HTR-8/SVneo (cell line): ENCODE data around the gene ZNF831.

Experiments
- DNase-seq: peaks from one replicate; pipeline ENCODE4 v3.0.0; 2011; ENCODE audit warnings: low spot score, mixed read lengths; ENCODE audit not compliant: insufficient read length
- FAIRE-seq: peaks from 2 replicates; lab custom pipeline; 2011; peaks lifted over from hg19 to GRCh38; lab: Jason Lieb, UNC

The ZNF831 gene

GRCh38 chr20:59163631-59164530, at the start of gene ZNF831:
ZNF831 (plus strand) TSS chr20:59163821; CDS start chr20:59191020, 27,199 bp downstream.
- peak; percentile 65 for FAIRE-seq
- DNase-seq = no peak

- no peak for DNase-seq
- FAIRE-seq = no peak
Measured at GRCh38 chr20:59117526-59117925, 46.1 kb upstream of the ZNF831 start.

DNA sequence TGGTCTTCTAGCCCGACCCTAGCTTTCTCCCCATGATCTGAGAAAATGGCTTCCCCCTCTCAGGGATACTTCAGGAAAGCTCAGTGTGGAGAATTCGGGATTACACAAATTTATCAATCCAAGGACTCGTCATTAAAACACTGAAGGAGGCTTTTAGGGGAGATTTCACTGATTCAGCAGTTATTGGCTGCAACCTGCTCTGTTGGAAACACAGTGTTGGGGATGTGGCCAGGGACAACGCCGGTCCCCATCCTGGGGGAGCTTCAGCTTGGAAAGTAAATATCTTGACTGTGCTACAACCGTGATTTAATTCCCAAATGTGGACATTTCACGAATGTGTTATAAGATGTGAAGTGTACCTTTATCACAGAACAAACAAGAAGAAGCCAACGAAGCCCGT, 44.8 kb upstream of the ZNF831 start:
- peak; percentile 40 for FAIRE-seq

GRCh38 chr20:59120491-59120890, 43.1 kb upstream of the ZNF831 start:
- FAIRE-seq (no peak), DNase-seq (no peak)

More for the DNA sequence above, 44.8 kb upstream of the ZNF831 start:
- no peak for DNase-seq

GRCh38 chr20:59120919-59121318, 42.7 kb upstream of the ZNF831 start:
- no peak for DNase-seq
- peak; percentile 86 for FAIRE-seq

DNA sequence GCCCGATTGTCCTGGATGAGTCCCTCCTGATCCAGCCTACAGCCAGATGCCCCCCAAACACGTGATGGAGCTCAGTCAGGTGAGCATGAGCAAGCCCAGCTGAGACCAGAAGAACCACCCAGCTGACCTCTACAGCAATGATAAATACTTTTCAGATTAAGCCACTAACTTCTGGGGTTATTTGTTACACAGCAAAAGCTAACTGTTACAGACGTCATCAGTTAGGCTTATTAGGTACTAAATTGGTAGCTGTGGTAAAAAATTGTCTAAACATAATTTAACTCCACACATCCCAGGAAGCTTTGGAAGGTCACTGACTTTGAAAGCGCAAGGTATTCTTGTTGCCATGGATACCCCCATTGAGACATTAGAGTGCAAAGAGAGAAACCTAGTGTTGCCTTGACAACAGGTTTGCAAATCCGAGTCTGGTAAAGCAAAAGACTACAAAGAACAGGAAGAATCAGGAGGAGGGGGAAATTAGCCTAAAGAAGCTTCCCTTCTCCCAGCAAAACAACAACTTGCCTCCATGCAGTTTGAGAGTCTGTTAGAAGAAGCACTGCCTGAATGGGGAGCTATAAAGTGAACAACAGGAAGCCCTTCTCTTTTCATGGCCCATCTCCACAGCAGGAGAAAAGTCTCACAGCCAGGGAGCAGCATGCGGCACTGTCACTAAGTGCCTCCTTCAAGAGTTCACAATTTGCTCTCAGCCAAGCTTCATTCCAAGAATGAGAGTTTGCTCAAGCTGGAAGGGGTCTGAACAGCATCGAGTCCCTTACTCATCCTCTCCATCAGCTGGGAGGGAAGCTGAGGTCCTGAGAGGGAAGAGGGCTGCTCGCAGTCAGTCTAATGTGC, 41.7 kb upstream of the ZNF831 start:
- DNase-seq (no peak), FAIRE-seq (peak; percentile 82)

DNA sequence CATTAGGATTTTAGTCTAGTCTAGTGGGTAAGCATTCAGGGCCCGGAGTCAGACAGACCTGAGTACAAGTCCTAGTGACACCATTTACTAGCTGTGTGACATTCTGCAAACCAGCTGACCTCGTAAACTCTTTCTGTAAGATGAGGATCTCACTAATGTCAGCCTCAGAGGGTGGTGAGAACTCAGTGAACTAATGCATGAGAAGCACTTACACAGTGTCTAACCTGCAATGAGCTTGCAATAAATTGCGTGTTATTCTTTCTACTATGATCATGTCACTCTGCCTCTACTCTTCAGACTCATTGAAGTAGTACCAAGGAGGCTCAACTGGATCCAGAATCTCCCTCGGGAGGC, 41.1 kb upstream of the ZNF831 start:
- DNase-seq (no peak), FAIRE-seq (no peak)

DNA sequence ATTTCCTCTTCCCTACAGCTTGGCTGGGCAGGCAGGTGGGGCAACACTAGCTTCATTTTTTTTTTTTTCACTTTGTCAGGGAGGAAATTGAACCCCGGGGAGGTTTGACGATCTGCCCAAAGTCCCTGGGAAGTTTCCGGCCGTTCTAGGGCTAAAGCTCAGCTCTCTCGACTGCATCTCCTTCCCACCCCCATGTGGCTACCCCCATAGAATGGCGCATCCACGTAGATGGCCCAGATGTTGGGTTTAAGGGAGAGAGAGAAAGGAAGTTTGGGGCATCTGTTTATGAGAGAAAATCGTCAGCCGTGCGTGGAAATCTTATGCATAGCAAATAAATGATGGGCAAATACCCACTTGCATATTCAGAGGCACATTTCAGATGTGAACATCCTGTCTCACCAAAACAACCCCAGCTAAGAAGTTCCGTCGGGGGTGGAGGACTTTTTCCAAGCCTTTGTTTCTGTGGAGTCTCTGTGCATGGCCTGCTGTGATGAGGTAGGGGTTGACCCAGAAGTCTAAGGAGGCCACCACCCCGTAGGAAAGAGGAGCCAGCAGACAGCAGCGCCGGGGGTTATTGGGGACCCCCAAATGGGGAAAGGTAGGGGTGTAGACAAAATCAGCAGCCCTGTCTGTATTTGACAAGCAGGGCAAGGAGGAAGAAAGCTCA, 40.5 kb upstream of the ZNF831 start:
- DNase-seq = no peak
- FAIRE-seq = peak; percentile 85

GRCh38 chr20:59123678-59124255, 39.9 kb upstream of the ZNF831 start:
- DNase-seq (no peak), FAIRE-seq (no peak)

DNA sequence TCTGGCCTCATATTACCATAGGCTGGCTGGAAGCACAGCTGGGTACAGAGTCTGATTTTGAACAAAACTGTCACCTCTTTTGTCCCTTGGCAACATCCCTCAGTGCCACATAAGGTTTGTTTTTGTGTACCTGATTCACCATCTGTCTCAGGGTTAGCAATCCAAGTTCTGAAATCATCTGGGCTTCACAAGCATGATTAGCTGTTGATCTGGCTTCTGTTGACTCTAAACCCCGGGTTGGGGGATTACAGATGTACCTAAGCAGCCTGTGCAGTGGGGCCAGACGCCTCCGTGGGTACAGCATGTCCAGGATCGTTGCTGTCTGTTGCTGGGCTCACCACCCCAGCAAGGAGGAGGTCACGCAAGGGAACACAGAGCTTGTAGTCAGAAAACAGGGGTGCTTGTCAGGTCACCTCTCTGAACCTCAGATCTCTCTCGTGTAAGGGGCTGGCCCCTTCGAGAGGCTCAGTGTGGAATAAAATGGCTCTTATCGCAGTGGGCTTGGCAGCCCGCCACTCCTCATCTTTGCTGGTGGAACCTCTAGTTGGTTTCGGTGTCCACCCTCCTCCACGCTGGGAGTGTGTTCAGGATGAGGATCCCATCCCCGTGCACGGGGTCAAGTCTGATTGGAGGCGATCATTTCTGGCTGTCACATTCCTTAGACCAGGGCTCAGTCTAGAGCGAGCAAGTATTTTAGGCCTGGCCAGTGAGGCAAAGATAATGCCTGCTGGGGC, 39.2 kb upstream of the ZNF831 start:
- DNase-seq (no peak), FAIRE-seq (peak; percentile 55)

GRCh38 chr20:59125332-59125731, 38.3 kb upstream of the ZNF831 start:
- DNase-seq = no peak
- FAIRE-seq = no peak

DNA sequence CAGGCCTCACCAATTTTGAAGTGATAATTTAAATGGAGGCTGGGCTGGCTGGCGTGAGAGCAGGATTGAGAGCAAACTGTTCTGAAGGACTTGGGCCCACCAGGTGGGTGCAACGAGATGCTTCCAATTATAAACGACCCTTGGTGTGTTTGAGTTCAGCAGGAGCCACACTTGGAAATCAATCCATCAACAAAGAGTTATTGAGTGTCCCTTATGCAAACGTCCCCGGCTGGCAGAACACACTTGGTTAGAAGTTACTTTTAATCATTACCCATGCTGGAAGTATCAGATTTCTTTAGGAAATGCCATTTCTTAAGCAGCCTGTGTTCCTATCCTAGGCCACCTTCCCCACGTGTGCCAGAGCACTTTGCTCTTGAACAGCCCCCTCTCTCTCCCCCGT, 37.8 kb upstream of the ZNF831 start:
- no peak for FAIRE-seq

GRCh38 chr20:59127839-59128238, 35.8 kb upstream of the ZNF831 start:
- FAIRE-seq (peak; percentile 84), DNase-seq (no peak)

More for the DNA sequence above, 37.8 kb upstream of the ZNF831 start:
- no peak for DNase-seq

DNA sequence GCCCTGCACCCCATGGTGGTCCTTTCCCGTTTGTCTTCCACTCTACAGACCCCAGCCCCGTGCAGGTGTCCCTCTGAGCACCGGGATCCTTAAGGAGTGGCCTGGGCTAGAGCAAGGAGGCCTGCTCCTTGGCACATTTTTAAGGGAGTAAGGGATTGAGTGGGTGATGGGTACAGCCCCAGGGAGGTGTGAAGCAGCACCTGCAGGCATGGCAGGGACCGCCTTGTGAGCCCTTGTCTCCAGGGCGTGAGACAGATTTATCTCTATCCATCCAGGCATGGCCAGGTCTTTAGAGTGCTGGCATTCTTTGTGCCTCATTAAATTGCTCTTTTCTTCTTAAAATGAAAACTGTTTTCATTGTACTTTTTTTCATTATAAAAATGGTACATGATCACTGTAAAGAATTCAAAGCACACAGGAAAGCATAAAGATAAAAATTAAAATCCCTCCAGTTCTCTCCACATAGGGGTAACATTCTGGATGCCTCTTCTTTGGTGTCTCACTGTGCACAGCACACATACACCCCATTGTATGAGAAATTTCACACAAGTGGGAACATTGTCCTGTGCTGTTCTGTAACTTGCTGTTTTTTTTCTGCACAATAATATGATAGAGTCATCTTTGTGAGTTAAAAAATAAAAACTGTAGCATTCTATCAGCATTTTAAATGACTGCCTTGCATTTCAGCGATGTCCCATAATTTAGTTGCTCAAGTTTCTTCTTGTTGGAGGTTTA, 31.9 kb upstream of the ZNF831 start:
- FAIRE-seq = no peak
- no peak for DNase-seq

DNA sequence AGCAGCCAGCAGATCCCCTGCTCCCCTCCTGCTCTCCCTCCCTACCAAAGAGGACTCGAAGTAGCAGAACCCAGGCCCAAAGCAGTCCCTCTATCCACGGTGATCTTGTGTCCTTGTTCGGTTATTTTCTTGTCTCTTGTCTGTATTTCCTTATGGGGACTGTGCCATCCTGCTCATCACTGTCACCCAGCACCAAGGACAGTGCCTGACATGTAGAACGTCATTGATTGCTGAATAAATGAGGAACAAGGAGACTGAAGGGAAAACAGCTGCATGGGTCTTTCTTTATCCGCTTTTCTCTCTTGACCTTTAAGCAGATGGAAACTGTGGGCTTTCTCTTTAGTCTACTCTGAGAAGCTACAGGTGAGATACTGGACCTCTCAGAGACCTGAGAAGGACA, 29.4 kb upstream of the ZNF831 start:
- DNase-seq (no peak), FAIRE-seq (peak; percentile 80)

DNA sequence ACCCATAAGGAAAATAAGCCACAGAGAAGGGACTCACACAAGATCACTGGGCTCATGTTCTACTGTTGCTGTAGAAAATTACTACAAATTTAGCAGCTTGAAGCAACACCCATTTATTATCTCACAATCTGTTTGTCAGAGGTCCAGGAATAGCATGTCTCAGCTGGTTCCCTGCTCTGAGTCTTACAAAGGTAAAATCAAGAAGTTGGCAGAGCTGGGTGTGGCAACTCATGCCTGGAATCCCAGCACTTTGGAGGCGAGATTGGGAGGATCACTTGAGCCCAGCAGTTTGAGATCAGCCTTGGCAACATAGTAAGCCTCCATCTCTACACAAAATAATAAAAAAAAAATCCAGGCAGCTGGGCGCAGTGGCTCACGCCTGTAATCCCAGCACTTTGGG, 28.5 kb upstream of the ZNF831 start:
- FAIRE-seq (peak; percentile 44), DNase-seq (no peak)

DNA sequence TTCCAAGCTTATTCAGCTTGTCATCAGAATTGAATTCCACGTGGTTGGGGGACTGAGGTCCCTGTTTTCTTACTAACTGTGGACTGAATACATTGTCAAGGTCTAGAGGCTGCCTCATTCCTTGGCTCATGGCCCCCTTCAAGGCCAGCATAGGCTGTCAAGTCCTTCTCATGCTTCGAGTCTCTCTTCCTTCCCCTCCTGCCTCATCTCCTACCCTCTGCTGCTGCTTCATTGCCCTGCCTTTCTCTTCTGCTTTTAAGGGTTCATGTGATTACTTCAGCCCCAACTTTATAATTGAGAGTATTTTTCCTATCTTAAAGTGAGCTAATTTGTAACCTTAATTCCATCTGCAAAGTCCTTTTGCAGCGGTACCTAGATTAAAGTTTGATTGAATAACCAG, 27.6 kb upstream of the ZNF831 start:
- no peak for DNase-seq
- peak; percentile 46 for FAIRE-seq

DNA sequence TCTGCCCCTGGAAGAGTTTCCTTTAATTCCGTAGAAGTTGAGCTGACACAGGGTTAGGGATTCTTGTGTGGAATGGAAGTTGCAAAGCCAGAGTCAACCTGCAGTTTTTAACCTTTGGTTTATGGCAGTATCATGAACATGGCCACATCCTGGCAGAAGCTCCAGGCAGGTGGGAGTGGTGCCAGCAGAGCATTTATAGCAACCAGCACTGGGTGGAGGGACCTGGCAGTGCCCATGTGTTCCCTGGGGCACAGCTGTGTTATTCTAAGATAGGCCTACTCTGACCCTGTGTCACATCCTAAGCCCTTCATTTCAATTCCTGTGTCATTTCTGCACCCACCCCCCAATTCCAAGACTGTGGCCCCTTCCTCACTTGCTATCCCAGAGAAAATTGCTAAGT, 26.1 kb upstream of the ZNF831 start:
- FAIRE-seq (no peak), DNase-seq (no peak)
